ENCODE measurements around the gene SH3BP1.

SH3BP1 gene

GRCh38 chr22:37628830-37629229 is 10.6 kb upstream of the SH3BP1 start:
- Histone ChIP-seq H3K4me2 (peak overlapping the region; percentile 87 to 99 (median 95)), H3K9me3 (replicated peaks in 1 of 11) (no peaks in the 10 kb centered on the region), H3K4me1 (peaks cover 99 to 100% (median 100%) of the 10 kb centered on the region in 10 experiments), H3K27me3 (no peaks in the 10 kb centered on the region), H3K4me3 (no peak overlapping the region; a peak in 2 of 20 replicates), H4K20me1 (no peaks in the 10 kb centered on the region; a peak in 2 of 22 replicates), H3K36me3 (peaks cover 0 to 60% (median 44%) of the 10 kb centered on the region in 11 experiments; a peak in 18 of 22 replicates), H3K9ac (peak overlapping the region; percentile 23 to 88 (median 68); a peak in 18 of 22 replicates), H3K27ac (peak overlapping the region; percentile 14 to 94 (median 81); a peak in 19 of 22 replicates)
- no peak for TF ChIP-seq Cebpa-rat (IDR thresholded peaks at IDR 0.05)

- H3K9ac ChIP-seq: peak overlapping the region in 6 of 11 experiments; percentile 68 to 88 (median 84); a peak in 8 of 22 replicates
- no peaks in the 10 kb centered on the region for H3K27me3 ChIP-seq
- H4K20me1 ChIP-seq: no peaks in the 10 kb centered on the region; a peak in 2 of 22 replicates
- peaks cover 99 to 100% (median 100%) of the 10 kb centered on the region in 10 experiments for H3K4me1 ChIP-seq
- H3K9me3 ChIP-seq (replicated peaks in 1 of 11): no peaks in the 10 kb centered on the region
- peaks cover 0 to 50% (median 38%) of the 10 kb centered on the region in 11 experiments; a peak in 18 of 22 replicates for H3K36me3 ChIP-seq
- H3K27ac ChIP-seq: peak overlapping the region in 7 of 11 experiments; percentile 75 to 94 (median 81); a peak in 12 of 22 replicates
- no peak overlapping the region for H3K4me3 ChIP-seq
- no peak for TF ChIP-seq Cebpa-rat (IDR thresholded peaks at IDR 0.05)
- peak overlapping the region; percentile 22 to 99 (median 97); a peak in 16 of 22 replicates for H3K4me2 ChIP-seq
Observed at GRCh38 chr22:37629928-37630327, 9.5 kb upstream of the SH3BP1 start.

GRCh38 chr22:37630839-37631435 is 8.5 kb upstream of the SH3BP1 start:
- Histone ChIP-seq H4K20me1 (no peaks in the 10 kb centered on the region; a peak in 2 of 22 replicates), H3K9ac (peak overlapping the region; percentile 73 to 91 (median 87); a peak in 21 of 22 replicates), H3K4me3 (no peak overlapping the region), H3K36me3 (peaks cover 0 to 44% (median 34%) of the 10 kb centered on the region in 11 experiments; a peak in 18 of 22 replicates), H3K27me3 (no peaks in the 10 kb centered on the region), H3K4me2 (peak overlapping the region; percentile 87 to 99 (median 95)), H3K4me1 (peaks cover 99 to 100% (median 100%) of the 10 kb centered on the region in 10 experiments), H3K27ac (peak overlapping the region; percentile 78 to 97 (median 92); a peak in 21 of 22 replicates), H3K9me3 (replicated peaks in 1 of 11) (no peaks in the 10 kb centered on the region)
- TF ChIP-seq Cebpa-rat (IDR thresholded peaks at IDR 0.05): no peak

GRCh38 chr22:37631448-37632173 is 7.9 kb upstream of the SH3BP1 start:
- H3K4me2 ChIP-seq: peak overlapping the region; percentile 87 to 99 (median 95)
- H3K9me3 ChIP-seq (replicated peaks in 1 of 11): no peaks in the 10 kb centered on the region
- peak overlapping the region in 1 of 10 experiments; percentile 21; a peak in 2 of 20 replicates for H3K4me3 ChIP-seq
- H3K27me3 ChIP-seq: no peaks in the 10 kb centered on the region
- no peak for TF ChIP-seq Cebpa-rat (IDR thresholded peaks at IDR 0.05)
- peaks cover 99 to 100% (median 100%) of the 10 kb centered on the region in 10 experiments for H3K4me1 ChIP-seq
- peaks cover 0 to 44% (median 34%) of the 10 kb centered on the region in 11 experiments; a peak in 17 of 22 replicates for H3K36me3 ChIP-seq
- peak overlapping the region; percentile 78 to 97 (median 92); a peak in 21 of 22 replicates for H3K27ac ChIP-seq
- peak overlapping the region; percentile 73 to 91 (median 87); a peak in 20 of 22 replicates for H3K9ac ChIP-seq
- H4K20me1 ChIP-seq: no peaks in the 10 kb centered on the region; a peak in 2 of 22 replicates

GRCh38 chr22:37632174-37633088 is 7.0 kb upstream of the SH3BP1 start:
- Histone ChIP-seq H3K4me1 (peaks cover 99 to 100% (median 100%) of the 10 kb centered on the region in 10 experiments), H3K27me3 (no peaks in the 10 kb centered on the region), H3K9ac (peak overlapping the region; percentile 73 to 91 (median 87))

GRCh38 chr22:37633089-37633624 is 6.3 kb upstream of the SH3BP1 start:
- H4K20me1 ChIP-seq: no peaks in the 10 kb centered on the region; a peak in 2 of 22 replicates
- H3K4me2 ChIP-seq: peak overlapping the region; percentile 87 to 99 (median 95)
- H3K9ac ChIP-seq: peak overlapping the region; percentile 73 to 91 (median 87)
- no peak for TF ChIP-seq Cebpa-rat (IDR thresholded peaks at IDR 0.05)
- no peaks in the 10 kb centered on the region for H3K9me3 ChIP-seq (replicated peaks in 1 of 11)
- H3K4me3 ChIP-seq: peak overlapping the region in 8 of 10 experiments; percentile 1 to 49 (median 18); a peak in 12 of 20 replicates
- H3K4me1 ChIP-seq: peaks cover 99 to 100% (median 100%) of the 10 kb centered on the region in 10 experiments
- peak overlapping the region; percentile 78 to 97 (median 92) for H3K27ac ChIP-seq
- H3K36me3 ChIP-seq: peaks cover 0 to 44% (median 34%) of the 10 kb centered on the region in 11 experiments; a peak in 17 of 22 replicates
- no peaks in the 10 kb centered on the region for H3K27me3 ChIP-seq

More at GRCh38 chr22:37632174-37633088, 7.0 kb upstream of the SH3BP1 start:
- no peaks in the 10 kb centered on the region for H3K9me3 ChIP-seq (replicated peaks in 1 of 11)
- H3K4me3 ChIP-seq: peak overlapping the region in 8 of 10 experiments; percentile 1 to 49 (median 18); a peak in 10 of 20 replicates
- H3K36me3 ChIP-seq: peaks cover 0 to 44% (median 34%) of the 10 kb centered on the region in 11 experiments; a peak in 17 of 22 replicates
- peak overlapping the region; percentile 78 to 97 (median 92) for H3K27ac ChIP-seq
- peak overlapping the region; percentile 87 to 99 (median 95) for H3K4me2 ChIP-seq
- TF ChIP-seq Cebpa-rat (IDR thresholded peaks at IDR 0.05): no peak
- H4K20me1 ChIP-seq: no peaks in the 10 kb centered on the region; a peak in 2 of 22 replicates

- no peaks in the 10 kb centered on the region for H3K9me3 ChIP-seq (replicated peaks in 1 of 11)
- peak overlapping the region in 9 of 10 experiments; percentile 13 to 49 (median 36); a peak in 16 of 20 replicates for H3K4me3 ChIP-seq
- H3K27ac ChIP-seq: peak overlapping the region; percentile 78 to 97 (median 92)
- H4K20me1 ChIP-seq: no peaks in the 10 kb centered on the region; a peak in 2 of 22 replicates
- H3K9ac ChIP-seq: peak overlapping the region; percentile 73 to 91 (median 87)
- peak overlapping the region; percentile 87 to 99 (median 95) for H3K4me2 ChIP-seq
- 0 out of 22 replicates have a peak, but pooled peaks of 2 of the 11 experiments have one; percentile 14 to 43 for TF ChIP-seq Cebpa-rat (IDR thresholded peaks at IDR 0.05)
- peaks cover 0 to 38% (median 34%) of the 10 kb centered on the region in 11 experiments; a peak in 17 of 22 replicates for H3K36me3 ChIP-seq
- peaks cover 99 to 100% (median 100%) of the 10 kb centered on the region in 10 experiments for H3K4me1 ChIP-seq
- no peaks in the 10 kb centered on the region for H3K27me3 ChIP-seq
Observed at GRCh38 chr22:37633625-37634416, 5.6 kb upstream of the SH3BP1 start.

All from BLaER1 treated with 17β-estradiol and CSF1 and Interleukin-3, amounts not matched to agents 10 nM and 100 nM (cell line).